Subcutaneous adipose tissue (tissue), 4 donors: Measurements from ENCODE around the gene CCR2. TPM values are rescaled to one million over a fixed set of nuclear protein-coding genes. Genes with fewer than 3 reads are reported as not detected.

Source experiments
- CTCF ChIP-seq: fragments of 450-650 bp; IDR thresholded peaks from one replicate; pipeline ENCODE4 v1.5.1; 2016; ENCODE audit warnings: low read depth, mild to moderate bottlenecking, control low read depth, antibody characterized with exemption, moderate library complexity
- total RNA-seq, 4 donors: library from RNA; depleted of rRNA; stranded (reverse); fragments of >200 nt; gene quantifications; one replicate each; pipeline ENCODE4 v1.1.0, GENCODE V29; 2016

The CCR2 gene
- total RNA-seq, 4 donors from 2014 or later, result 1.3 to 3.4 (median 1.8) TPM

GRCh38 chr3:46383211-46383950 lies 29.5 kb downstream of the CCR2 start:
- no peak for TF ChIP-seq CTCF

DNA sequence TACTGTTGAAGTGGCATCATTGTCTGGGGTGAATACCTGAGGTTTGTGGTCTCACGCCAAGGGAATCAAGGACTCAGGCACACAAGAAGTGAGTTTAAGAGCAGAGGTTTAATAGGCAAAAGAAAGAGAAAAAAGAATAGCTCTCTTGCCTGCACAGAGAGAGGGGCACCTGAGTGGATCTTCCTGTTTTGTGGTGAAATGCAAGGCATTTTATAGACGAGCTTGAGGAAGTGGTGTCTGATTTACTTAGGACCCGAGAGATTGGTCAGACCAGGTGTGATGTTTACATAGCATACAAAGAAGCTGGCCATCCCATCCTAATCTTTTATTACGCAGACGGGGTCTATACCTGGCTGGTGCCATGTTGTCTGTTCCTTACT lies 30.0 kb downstream of the CCR2 start:
- TF ChIP-seq CTCF, result no peak

GRCh38 chr3:46386205-46386604 lies 32.3 kb downstream of the CCR2 start:
- TF ChIP-seq CTCF, result no peak

DNA sequence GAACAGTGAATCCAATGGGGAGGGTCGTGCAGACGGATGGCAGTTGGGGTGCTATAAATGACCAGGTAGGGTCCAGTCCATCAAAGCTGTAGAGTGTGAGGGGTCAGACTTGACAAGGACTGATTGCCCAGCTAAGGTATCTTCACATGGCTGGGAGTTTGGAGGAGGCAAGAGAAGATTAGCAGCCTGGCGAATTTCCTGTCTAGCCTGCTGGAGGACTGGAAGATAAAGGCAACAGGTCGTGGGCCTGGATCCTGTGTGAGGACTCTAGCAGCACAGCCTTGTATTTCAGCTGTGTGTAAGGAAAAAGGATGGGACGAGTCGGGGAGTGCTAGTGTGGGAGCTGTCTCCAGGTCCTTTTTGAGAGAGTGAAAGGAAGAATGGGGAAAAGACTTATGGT lies 35.4 kb downstream of the CCR2 start:
- no peak for TF ChIP-seq CTCF

GRCh38 chr3:46393011-46393410 lies 39.1 kb downstream of the CCR2 start:
- TF ChIP-seq CTCF, result no peak

GRCh38 chr3:46393554-46394434 lies 39.9 kb downstream of the CCR2 start:
- no peak for TF ChIP-seq CTCF

DNA sequence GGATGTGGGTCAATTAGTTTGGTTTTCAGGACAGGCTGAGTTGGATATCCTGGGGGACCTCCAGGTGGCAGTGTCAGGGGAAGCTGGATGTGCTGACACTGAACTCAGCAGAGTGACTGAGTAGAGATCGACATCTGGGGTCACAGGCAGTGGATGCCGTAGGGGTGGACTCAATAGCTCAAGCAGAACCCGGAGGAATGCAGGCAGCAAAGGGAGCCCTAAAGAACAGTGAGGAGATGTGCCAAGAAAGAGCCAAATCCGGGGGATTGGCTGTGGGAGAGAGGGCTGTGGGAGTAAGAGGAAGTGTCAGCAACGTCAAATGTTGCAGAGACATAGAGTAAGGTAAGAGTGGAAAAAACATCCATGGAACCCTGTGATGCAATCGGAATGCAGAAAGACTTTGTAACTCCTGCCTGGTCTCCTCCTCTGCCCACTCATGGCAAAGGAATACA lies 41.3 kb downstream of the CCR2 start:
- no peak for TF ChIP-seq CTCF
